Measurements from ENCODE around the gene PDE6B. TPM values are rescaled to one million over a fixed set of nuclear protein-coding genes. Genes with fewer than 3 reads are reported as not detected.

The PDE6B gene
- total RNA-seq, 2 experiments from 2014 or later: not detected

DNA sequence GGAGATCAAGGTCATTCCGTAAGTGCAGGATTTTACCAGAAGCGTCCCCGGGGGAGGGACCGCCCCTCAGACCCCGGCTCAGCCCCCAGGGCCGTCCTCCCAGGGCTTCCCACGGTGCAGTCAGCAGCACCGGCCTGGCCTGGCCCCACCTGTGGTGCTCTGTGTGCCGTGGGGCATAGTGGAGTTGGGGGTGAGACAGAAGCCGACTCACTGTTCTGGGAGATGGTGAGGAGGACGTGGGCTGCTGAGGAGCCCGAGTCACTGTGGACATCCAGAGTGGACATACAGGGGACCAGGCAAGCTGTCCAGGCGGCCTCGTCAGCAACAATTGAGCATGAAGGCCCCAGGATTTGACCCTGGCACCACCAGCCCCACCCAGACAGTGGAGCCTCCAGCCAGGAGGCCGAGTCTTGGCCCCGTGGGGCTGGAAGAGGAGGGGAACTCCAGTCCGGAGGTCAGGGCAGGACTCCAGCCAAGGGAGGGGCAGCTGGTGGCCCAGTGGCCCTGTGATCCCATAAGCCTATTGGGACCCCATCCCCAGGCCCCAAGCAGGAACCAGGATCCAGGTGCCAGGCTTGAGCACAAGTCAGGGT is 29.6 kb downstream of the PDE6B start:
- H3K4me2 ChIP-seq (ENCODE audit: low read length): no peak overlapping the region
- BruUV-seq (replicated peaks): no TSS peak
- intact Hi-C loops (cut with micrococcal nuclease; ENCODE audit: unreplicated experiment): no loop called here
- no peak for TF ChIP-seq EZH2phosphoT487 (IDR thresholded peaks at IDR 0.05; ENCODE audit: borderline replicate concordance, low read depth, low read length)
- TF ChIP-seq, protein P1, sequence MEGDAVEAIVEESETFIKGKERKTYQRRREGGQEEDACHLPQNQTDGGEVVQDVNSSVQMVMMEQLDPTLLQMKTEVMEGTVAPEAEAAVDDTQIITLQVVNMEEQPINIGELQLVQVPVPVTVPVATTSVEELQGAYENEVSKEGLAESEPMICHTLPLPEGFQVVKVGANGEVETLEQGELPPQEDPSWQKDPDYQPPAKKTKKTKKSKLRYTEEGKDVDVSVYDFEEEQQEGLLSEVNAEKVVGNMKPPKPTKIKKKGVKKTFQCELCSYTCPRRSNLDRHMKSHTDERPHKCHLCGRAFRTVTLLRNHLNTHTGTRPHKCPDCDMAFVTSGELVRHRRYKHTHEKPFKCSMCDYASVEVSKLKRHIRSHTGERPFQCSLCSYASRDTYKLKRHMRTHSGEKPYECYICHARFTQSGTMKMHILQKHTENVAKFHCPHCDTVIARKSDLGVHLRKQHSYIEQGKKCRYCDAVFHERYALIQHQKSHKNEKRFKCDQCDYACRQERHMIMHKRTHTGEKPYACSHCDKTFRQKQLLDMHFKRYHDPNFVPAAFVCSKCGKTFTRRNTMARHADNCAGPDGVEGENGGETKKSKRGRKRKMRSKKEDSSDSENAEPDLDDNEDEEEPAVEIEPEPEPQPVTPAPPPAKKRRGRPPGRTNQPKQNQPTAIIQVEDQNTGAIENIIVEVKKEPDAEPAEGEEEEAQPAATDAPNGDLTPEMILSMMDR (conservative IDR thresholded peaks at IDR 0.05; ENCODE audit: low read length): no peak
- no peaks in the 10 kb centered on the region for H4K20me1 ChIP-seq (ENCODE audit: insufficient read depth, low read length)
- no peaks in the 10 kb centered on the region for H3K9me2 ChIP-seq (ENCODE audit: insufficient read depth, low read length)
- H3K36me3 ChIP-seq (ENCODE audit: insufficient read depth, low read length): no peaks in the 10 kb centered on the region
- H3K27ac ChIP-seq (ENCODE audit: low read depth, low read length, poor library complexity, severe bottlenecking): no peak overlapping the region
- POLR2A ChIA-PET: no interaction called here
- H2AFZ ChIP-seq (ENCODE audit: low read length): no peak overlapping the region
- CTCF ChIA-PET (ENCODE audit: unreplicated experiment): no interaction called here
- no peak for DNase-seq (ENCODE audit: low spot score)
- no peaks in the 10 kb centered on the region for H3K4me1 ChIP-seq (ENCODE audit: insufficient read depth, low read length, poor library complexity, severe bottlenecking)
- H3K4me3 ChIP-seq (ENCODE audit: low read depth, low read length, poor library complexity, severe bottlenecking): no peak overlapping the region
- no peaks in the 10 kb centered on the region for H3K9me3 ChIP-seq (ENCODE audit: low read length)
- H3K79me2 ChIP-seq (ENCODE audit: insufficient read depth, low read depth, low read length): no peaks in the 10 kb centered on the region

DNA sequence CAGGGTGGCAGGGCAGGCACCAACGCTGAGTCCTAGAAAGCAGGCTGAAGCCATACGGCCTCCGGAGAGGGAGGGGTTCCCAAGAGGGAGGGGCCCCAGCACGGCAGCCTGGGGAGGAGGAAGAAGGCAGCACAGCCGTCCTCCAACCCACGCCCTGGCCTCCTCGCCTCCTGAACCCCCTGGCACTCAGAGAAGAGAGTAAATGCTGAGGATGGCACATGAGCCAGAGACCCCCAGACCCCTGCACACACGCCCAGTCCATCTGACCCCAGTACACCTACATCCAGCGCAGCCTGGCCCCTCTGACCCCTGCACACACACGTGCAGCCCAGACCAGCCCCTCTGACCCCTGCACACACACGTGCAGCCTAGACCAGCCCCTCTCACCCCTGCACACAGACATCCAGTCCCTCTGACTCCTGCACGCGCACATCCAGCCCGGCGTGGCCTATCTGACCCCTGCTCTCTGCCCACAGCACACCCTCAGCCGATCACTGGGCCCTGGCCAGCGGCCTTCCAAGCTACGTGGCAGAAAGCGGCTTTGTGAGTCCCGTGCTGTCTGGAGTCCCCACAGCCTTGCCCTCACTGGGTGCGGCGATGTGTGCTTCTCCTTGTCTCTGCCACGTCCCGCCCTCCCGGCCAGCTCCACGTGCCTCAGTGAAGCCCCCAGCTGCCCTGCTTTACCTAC is 30.2 kb downstream of the PDE6B start:
- no peak overlapping the region for H3K27ac ChIP-seq (ENCODE audit: low read depth, low read length, poor library complexity, severe bottlenecking)
- TF ChIP-seq EZH2phosphoT487 (IDR thresholded peaks at IDR 0.05; ENCODE audit: borderline replicate concordance, low read depth, low read length): no peak
- TF ChIP-seq, protein P1 (conservative IDR thresholded peaks at IDR 0.05; ENCODE audit: low read length): no peak
- H3K4me3 ChIP-seq (ENCODE audit: low read depth, low read length, poor library complexity, severe bottlenecking): no peak overlapping the region
- H3K36me3 ChIP-seq (ENCODE audit: insufficient read depth, low read length): no peaks in the 10 kb centered on the region
- no peaks in the 10 kb centered on the region for H3K79me2 ChIP-seq (ENCODE audit: insufficient read depth, low read depth, low read length)
- H2AFZ ChIP-seq (ENCODE audit: low read length): no peak overlapping the region
- H3K9me2 ChIP-seq (ENCODE audit: insufficient read depth, low read length): no peaks in the 10 kb centered on the region
- H4K20me1 ChIP-seq (ENCODE audit: insufficient read depth, low read length): no peaks in the 10 kb centered on the region
- no peaks in the 10 kb centered on the region for H3K9me3 ChIP-seq (ENCODE audit: low read length)
- no peaks in the 10 kb centered on the region for H3K4me1 ChIP-seq (ENCODE audit: insufficient read depth, low read length, poor library complexity, severe bottlenecking)
- no peak overlapping the region for H3K4me2 ChIP-seq (ENCODE audit: low read length)
- ChIA-PET POLR2A (no interaction called here), CTCF (ENCODE audit: unreplicated experiment) (no interaction called here)
- intact Hi-C loops (cut with micrococcal nuclease; ENCODE audit: unreplicated experiment): no loop called here
- no TSS peak for BruUV-seq (replicated peaks)
- DNase-seq (ENCODE audit: low spot score): no peak
